Skeletal muscle cell (primary cell): ENCODE data around the gene RBM43.
A peak's percentile ranks its signal among the peaks of the same experiment; 100 is the strongest.

Experiments used
- DNase-seq: peaks from one replicate; pipeline ENCODE4 v3.0.0-alpha.2; 2010; ENCODE audit warnings: low read depth
- H3K4me3 ChIP-seq: 2 replicates; pipeline ENCODE4 v1.5.1; 2011; ENCODE audit warnings: low read depth, mild to moderate bottlenecking, control low read depth, low read length, moderate library complexity

Gene RBM43

DNA sequence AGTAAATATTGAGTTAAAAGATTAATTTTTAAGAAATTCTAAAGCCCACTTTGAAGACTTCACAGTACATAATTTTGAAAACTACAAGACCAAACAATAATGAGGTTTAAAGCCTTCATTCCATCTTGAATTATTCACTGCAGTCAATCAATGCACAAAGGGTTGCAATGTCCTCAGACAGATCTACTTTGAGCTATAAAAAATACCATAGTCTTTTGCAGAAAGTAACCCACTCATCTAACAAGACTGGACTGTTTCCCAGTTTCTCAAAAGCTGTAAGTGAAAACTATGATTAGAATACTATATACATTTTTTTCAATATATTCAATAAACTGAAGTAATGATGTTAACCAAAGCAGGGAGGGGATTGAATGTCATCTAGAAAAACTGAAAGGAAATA, 10.2 kb upstream of the RBM43 start:
- no peak for DNase-seq
- no peak overlapping the region for H3K4me3 ChIP-seq

DNA sequence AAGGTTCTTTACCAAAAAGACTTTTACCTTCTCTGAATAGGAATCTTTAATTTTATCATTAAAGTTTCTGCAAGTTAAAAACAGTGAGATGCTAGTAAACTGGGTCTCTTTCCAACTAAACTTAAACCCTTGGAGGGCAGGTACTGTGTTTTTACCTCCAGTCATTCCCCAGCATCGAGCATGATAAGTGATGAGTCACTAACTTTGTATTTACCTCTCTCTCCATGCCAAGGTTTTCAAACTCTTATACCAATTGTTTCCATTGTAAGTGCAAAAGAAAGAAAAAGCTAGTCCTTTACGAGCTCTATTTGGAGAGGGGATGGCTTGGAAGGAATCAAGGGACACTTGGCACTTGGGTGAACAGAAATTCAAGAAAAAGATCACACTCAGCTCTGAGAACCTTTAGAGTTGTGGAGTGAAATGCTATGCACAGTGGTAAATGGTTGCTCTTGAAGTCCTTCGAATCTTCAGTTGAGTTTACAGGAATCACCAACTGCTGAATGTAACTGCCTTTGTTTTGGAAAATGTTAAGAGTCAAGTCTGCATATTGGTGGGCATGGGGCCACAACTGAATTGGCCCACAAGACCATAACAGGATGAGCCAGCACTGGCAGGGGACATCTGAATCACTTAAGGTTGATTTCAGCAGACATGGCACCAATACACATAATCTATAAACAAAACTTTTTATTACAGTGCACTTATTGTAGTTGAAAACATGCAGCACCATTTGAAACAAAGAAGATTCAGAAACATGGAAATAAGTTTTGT, 8.3 kb upstream of the RBM43 start:
- DNase-seq: no peak
- no peak overlapping the region for H3K4me3 ChIP-seq

DNA sequence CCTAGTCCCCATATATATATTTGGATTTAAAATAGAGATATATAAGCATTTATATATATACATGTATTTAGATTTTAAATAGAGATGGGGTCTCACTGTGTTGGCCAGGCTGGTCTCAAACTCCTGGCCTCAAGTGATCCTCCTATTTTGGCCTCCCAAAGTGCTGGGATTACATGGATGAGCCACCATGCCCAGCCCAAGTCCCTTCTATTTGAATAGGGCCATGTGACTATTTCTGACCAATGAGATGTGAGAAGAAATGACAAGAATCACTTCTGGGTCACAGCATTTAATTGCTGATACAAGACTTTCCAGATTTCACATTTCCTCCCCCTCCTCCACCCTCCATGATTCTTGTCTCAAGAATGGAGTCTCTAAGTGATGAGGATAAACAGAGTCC, 6.4 kb upstream of the RBM43 start:
- no peak overlapping the region for H3K4me3 ChIP-seq
- DNase-seq: no peak

DNA sequence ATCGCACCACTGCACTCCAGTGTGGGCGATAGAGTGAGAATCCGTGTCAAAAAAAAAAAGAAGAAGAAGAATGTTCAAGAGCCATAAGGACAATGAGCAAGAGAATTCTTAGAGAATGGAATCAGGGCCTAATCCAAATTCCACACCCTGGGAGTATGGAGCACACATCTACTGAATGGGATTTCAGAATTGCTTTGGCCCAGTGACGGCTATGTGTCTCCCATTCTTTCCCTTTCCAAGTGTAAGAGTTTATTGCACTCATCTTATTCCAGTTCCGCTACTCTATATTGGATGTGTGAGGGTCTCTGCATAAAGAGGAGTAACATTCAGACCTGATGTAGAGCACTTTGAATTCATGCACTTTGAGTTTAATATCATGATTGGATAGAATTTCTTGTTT, 5.9 kb upstream of the RBM43 start:
- DNase-seq: no peak
- no peak overlapping the region for H3K4me3 ChIP-seq

DNA sequence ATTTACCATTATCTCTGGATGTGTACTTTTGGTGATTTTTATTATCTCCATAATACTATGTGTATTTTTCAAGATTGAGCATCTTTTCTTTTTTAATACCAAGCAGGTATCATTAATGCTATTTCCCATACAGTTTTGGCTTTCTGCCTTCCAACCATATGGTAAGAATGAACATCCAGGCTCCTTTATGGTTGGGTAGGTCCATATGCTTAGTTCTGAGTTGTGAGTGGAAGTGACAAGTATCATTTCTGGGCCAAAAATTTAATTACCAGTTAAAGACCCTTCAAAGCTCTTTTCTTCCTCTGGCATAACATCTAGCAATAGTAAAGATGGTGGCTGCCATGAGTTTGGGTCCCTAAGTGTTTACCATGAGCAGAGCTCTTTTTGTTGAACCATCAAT, 4.3 kb upstream of the RBM43 start:
- no peak overlapping the region for H3K4me3 ChIP-seq
- no peak for DNase-seq

- no peak for DNase-seq
- no peak overlapping the region for H3K4me3 ChIP-seq
Observed at GRCh38 chr2:151264157-151264825, 2.6 kb upstream of the RBM43 start.

DNA sequence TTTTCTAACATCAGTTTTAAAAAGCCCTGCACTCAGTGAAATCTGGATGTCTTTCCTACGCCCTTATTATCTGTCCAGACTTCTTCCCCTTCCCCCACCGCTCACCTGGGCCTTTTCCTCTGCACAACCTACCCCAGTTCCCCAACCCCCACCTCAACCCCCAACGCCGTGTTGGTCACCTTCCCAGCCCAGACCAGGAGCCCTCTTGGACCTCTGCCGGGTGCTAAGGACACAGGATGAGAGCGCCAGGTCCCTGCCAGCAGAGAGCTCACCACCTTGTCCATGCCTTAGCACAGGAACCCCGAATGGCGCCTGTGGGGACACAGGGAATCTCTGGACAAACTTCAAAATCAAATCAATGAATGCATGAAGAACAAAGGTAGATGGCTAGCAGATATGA, 966 bp upstream of the RBM43 start:
- DNase-seq: no peak
- H3K4me3 ChIP-seq: no peak overlapping the region

GRCh38 chr2:151261977-151262291, 271 bp upstream of the RBM43 start:
- peak overlapping the region; percentile 69 for H3K4me3 ChIP-seq
- DNase-seq: no peak

GRCh38 chr2:151260573-151261230, 961 bp downstream of the RBM43 start:
- no peak for DNase-seq
- peak overlapping the region; percentile 69 for H3K4me3 ChIP-seq

GRCh38 chr2:151258121-151258520, 3.5 kb downstream of the RBM43 start:
- no peak overlapping the region for H3K4me3 ChIP-seq
- DNase-seq: peak; percentile 62

DNA sequence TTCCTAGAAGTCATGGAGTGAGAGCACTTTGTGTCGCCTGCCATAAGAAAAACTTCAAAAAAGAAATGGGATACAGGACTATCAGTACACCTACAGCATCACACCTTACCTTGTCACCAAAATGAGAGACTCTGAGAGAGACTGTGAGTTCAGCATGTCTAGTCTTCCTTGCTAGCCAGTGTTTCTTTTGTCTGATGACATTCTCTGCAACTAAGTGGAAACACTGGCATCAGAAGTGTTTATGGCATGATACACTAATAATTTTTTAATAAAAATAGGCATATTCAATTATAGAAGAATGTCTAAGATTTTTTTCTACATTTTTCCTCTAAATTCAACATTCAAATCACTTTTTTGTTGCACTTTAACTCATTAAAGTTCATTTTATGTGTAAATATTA, 9.0 kb downstream of the RBM43 start:
- DNase-seq: no peak
- no peak overlapping the region for H3K4me3 ChIP-seq

DNA sequence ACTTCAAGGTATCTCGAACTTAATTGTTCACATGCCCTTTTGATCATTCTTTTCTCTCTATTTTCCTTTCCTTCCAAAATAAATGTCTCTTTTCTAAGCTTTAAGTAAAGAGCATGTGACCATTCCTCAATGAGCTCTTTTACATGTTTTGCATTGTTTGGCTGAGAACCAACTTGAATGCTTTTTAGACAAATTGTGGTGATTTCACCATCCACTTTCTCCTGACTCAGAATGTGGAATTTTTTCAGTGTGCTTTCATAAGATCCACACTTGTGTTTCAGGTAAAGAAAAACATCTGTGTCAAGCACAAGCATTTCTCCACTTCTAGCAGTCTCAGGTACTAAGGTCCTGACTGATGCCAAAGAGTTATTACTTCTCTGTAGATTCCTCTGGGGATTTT, 10.7 kb downstream of the RBM43 start:
- peak; percentile 63 for DNase-seq
- no peak overlapping the region for H3K4me3 ChIP-seq

GRCh38 chr2:151247432-151247831, 14.2 kb downstream of the RBM43 start:
- DNase-seq: no peak
- H3K4me3 ChIP-seq: no peak overlapping the region

- no peak overlapping the region for H3K4me3 ChIP-seq
- DNase-seq: no peak
Observed at GRCh38 chr2:151246152-151246551, 15.5 kb downstream of the RBM43 start.

- DNase-seq: no peak
Observed at GRCh38 chr2:151243468-151243867, 18.2 kb downstream of the RBM43 start.

GRCh38 chr2:151241224-151241623, 20.4 kb downstream of the RBM43 start:
- no peak for DNase-seq

More at GRCh38 chr2:151243468-151243867, 18.2 kb downstream of the RBM43 start:
- H3K4me3 ChIP-seq: no peak overlapping the region

GRCh38 chr2:151240433-151240832, 21.2 kb downstream of the RBM43 start:
- DNase-seq: no peak
- H3K4me3 ChIP-seq: no peak overlapping the region

More at GRCh38 chr2:151241224-151241623, 20.4 kb downstream of the RBM43 start:
- H3K4me3 ChIP-seq: no peak overlapping the region

DNA sequence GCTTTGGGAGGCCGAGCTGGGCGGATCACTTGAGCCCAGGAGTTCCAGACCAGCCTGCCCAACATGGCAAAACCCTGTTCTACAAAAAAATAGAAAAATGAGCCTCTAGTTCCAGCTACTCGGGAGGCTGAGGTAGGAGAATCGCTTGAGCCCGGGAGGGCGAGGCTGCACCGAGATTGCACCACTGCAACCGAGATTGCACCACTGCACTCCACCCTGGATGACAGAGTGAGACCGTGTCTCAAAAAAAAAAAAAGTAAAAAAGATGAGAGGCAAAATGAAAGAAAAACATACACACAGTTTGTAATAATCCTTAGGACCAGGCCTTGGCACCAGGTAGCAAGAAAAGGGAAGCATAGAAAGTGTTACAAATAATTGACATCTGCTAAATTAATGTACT, 22.0 kb downstream of the RBM43 start:
- DNase-seq: no peak
- H3K4me3 ChIP-seq: no peak overlapping the region

GRCh38 chr2:151238527-151239487, 22.9 kb downstream of the RBM43 start:
- H3K4me3 ChIP-seq: no peak overlapping the region
- peak; percentile 70 for DNase-seq
